Measurements from ENCODE around the gene TASOR2. TPM values are rescaled to one million over a fixed set of nuclear protein-coding genes. Genes with fewer than 3 reads are reported as not detected.

Gene TASOR2
- total and polyA plus RNA-seq, 9 of the 15 experiments (the other 6 are each of a cell fraction or from before 2014, with no cell fraction given), result 12.7 to 75.3 (median 52.3) TPM

- TF ChIP-seq ZNF395 (CRISPR knock-in tag; IDR thresholded peaks at IDR 0.05), result no peak
- no peak for TF ChIP-seq EWSR1 (IDR thresholded peaks at IDR 0.05; ENCODE audit: borderline replicate concordance, low read depth, partially characterized antibody)
- TF ChIP-seq SUPT5H (IDR thresholded peaks at IDR 0.05), result no peak
- TF ChIP-seq POLR2B (IDR thresholded peaks at IDR 0.05; ENCODE audit: low read depth, partially characterized antibody), result no peak
- no peak for TF ChIP-seq KAT2B (IDR thresholded peaks at IDR 0.05; ENCODE audit: low read depth, low read length)
- no peak for TF ChIP-seq NCOR1 (IDR thresholded peaks at IDR 0.05)
- TF ChIP-seq, protein P1, sequence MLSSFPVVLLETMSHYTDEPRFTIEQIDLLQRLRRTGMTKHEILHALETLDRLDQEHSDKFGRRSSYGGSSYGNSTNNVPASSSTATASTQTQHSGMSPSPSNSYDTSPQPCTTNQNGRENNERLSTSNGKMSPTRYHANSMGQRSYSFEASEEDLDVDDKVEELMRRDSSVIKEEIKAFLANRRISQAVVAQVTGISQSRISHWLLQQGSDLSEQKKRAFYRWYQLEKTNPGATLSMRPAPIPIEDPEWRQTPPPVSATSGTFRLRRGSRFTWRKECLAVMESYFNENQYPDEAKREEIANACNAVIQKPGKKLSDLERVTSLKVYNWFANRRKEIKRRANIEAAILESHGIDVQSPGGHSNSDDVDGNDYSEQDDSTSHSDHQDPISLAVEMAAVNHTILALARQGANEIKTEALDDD (IDR thresholded peaks at IDR 0.05), result no peak
- no peak for TF ChIP-seq HNRNPK (IDR thresholded peaks at IDR 0.05; ENCODE audit: low read depth, low read length, poor library complexity, severe bottlenecking)
- TF ChIP-seq, protein P2, sequence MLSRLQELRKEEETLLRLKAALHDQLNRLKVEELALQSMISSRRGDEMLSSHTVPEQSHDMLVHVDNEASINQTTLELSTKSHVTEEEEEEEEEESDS (CRISPR knock-in tag; IDR thresholded peaks at IDR 0.05), result no peak
- TF ChIP-seq, protein P3, sequence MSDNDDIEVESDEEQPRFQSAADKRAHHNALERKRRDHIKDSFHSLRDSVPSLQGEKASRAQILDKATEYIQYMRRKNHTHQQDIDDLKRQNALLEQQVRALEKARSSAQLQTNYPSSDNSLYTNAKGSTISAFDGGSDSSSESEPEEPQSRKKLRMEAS (CRISPR knock-in tag; IDR thresholded peaks at IDR 0.05), result peak; percentile 52
- TF ChIP-seq CREB3L1 (IDR thresholded peaks at IDR 0.05; ENCODE audit: borderline replicate concordance, low read depth), result peak; percentile 69; the same call in 1 of the 2 replicates
- TF ChIP-seq SRSF9 (IDR thresholded peaks at IDR 0.05; ENCODE audit: borderline replicate concordance, low read depth, low read length), result no peak
- TF ChIP-seq SMC3 (conservative IDR thresholded peaks at IDR 0.05; ENCODE audit: insufficient read depth, low read depth, low read length), result no peak
- TF ChIP-seq KLF10 (CRISPR knock-in tag; IDR thresholded peaks at IDR 0.05), result no peak
- no peak for TF ChIP-seq DNMT1 (IDR thresholded peaks at IDR 0.05)
- no peak for TF ChIP-seq JUND (IDR thresholded peaks at IDR 0.05; ENCODE audit: borderline replicate concordance, low read depth, low read length)
- TF ChIP-seq JUND (tag; IDR thresholded peaks at IDR 0.05; ENCODE audit: borderline replicate concordance, low read depth, low read length), result 0 out of 3 replicates have a peak, but pooled peaks have one; percentile 22
- TF ChIP-seq HDAC6 (IDR thresholded peaks at IDR 0.05; ENCODE audit: low read depth, low read length), result no peak
- TF ChIP-seq GABPB2 (CRISPR knock-in tag; conservative IDR thresholded peaks at IDR 0.05), result no peak
- no peak for TF ChIP-seq MEIS2 (IDR thresholded peaks at IDR 0.05; ENCODE audit: partially characterized antibody)
- peak; percentile 22 for TF ChIP-seq HMGN3 (IDR thresholded peaks at IDR 0.05; ENCODE audit: borderline replicate concordance, extremely low read depth, insufficient read length, low read depth, low read length)
- no peak for TF ChIP-seq CBX2 (IDR thresholded peaks at IDR 0.05; ENCODE audit: insufficient read depth, low read length, poor library complexity, severe bottlenecking)
- TF ChIP-seq DPF2 (IDR thresholded peaks at IDR 0.05), result no peak
- no peak for TF ChIP-seq ZNF583 (CRISPR knock-in tag; IDR thresholded peaks at IDR 0.05)
- TF ChIP-seq FOS (IDR thresholded peaks at IDR 0.05; ENCODE audit: extremely low read depth, insufficient read length), result no peak
Measured at GRCh38 chr10:5666008-5666840, 18.4 kb upstream of the TASOR2 start, which contains the start of gene ASB13 (continued).

Data from K562 (cell line).